HG03196 (cell line): Measurements from ENCODE around the gene SQSTM1.
"Not testable (repeated sequence)": the region's sequence is repeated elsewhere in the genome, so short reads cannot be mapped to it uniquely, and the experiment has no call there.

Experiments used
- ATAC-seq: cut with Tn5 transposase; IDR thresholded peaks from one replicate; pipeline ENCODE4 v1.9.1; 2021; ENCODE audit not compliant: unreplicated experiment

The SQSTM1 gene

DNA sequence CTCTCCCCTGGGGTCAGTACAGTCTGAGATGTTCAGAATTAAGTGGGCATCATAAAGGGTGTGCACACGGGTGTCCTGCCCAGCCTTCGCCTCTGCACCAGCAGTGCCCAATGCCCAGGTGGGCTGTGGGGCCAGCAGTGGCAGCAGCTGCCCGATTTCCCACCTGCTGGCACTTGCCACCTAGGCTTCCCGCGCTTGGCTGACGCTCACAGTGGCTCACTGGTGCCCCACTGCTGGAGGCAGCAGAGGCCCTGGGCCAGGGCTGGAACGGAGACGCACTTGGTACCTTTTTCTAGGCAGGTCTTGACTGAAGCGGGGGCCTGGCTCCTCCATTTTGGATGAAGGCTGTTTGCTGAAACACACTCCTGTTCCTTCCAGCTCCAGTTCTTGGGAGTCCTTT is 20.9 kb downstream of the SQSTM1 start:
- no peak for ATAC-seq

DNA sequence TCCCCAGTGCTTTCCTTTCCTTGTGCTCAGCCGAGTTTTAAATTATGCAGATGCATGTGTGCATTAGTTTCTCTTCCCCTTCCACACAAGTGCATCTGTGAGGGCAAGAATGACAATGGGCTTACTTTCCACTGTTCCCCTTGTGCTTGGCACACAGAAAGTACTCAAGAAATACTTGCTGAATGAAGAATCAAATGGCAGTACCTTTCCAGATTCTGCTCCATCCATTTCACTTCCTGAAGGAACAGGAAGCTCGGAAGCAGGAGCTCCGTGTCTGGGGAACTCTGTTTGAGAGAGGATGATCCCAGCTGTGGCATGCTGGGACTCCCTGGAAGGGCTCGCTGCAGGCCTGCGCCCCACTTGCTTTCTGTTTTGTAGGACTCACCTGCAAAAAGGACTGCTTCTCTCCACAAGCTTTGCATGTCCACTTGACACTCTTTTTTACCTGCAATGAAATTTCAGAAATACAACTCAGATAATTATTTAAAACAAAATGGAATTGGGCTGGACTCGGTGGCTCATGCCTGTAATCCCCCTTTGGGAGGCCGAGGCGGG is 32.4 kb downstream of the SQSTM1 start:
- ATAC-seq, result no peak

DNA sequence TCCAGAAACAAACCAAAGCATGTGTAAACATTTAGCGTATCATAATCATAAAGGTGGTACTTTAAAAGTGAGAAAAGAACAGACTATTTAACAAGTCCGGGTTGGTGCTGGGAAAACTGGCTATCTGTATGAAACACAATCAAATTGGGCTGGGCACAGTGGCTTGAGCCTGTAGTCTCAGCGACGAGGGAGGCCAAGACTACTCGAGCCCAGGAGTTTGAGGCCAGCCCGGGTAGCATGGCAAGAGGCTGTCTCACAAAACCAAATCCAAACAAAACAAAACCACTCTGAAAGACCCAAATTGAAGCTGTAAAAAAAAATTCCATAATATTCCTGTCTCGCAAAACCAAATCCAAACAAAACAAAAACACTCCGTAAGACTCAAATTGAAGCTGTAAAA is 33.7 kb downstream of the SQSTM1 start:
- ATAC-seq, result no peak

DNA sequence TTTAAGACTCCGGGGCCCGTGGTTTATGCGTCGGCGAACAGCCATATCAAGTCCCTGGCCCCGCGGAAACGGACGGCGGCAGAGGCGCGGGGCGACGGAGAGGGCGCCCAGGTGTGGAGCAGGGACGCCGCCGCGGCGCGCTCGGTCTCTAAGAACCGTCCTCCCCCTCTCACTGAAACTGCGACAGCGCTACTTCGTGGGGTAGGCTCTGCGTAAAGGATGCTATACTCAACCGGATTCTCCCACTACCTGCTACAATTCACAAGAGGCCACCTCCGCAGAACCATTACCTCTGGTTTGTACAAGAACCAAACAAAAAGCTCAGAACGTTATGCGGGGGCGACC is 37.5 kb downstream of the SQSTM1 start:
- peak; percentile 35 for ATAC-seq

DNA sequence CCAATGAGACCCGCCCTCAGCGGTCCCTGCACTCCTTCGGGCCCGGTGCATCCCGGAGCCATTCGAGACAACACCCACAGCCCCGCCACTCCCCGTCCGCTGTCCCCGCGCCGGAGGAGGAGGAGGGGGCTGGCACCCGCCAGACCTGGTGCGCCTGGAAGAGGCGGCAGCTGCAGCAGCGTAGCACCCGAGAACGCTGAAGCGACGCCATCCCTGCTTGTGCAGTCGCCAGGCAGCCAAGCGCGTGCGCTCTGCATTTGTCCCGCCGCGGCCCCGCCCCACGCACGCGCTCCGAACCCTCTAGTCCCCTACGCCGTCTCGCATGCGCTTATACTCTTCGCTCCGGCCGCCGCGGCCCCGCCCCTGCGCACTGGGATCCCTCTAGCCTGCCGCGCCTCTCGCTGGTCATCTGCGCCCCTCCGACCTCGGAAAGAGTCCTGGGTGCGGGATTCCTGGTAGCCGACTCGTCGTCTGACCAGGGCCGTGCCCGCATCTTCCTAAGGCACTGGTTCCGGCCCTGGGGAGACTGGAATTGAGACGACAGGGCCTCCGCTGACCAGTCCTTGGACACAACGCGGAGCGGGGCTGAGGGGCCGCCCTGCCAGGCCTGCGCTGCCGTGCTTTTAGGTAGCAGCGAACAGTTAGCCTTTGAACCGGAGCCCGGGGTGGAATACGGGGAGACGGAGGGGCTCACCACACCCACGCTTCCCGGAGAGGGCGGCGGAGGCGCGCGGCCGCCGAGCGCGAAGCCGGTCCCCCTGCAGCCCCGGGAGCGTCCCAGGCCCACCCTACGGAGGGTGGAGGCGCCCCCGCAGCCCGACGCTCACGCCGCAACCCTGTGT is 38.1 kb downstream of the SQSTM1 start, which contains the start of gene MRNIP:
Gene MRNIP, minus strand, starts transcription at position 232 of the 842 bp plus-strand sequence. Its CDS starts 21 bp downstream, at position 211.
- ATAC-seq, result peak; percentile 97

DNA sequence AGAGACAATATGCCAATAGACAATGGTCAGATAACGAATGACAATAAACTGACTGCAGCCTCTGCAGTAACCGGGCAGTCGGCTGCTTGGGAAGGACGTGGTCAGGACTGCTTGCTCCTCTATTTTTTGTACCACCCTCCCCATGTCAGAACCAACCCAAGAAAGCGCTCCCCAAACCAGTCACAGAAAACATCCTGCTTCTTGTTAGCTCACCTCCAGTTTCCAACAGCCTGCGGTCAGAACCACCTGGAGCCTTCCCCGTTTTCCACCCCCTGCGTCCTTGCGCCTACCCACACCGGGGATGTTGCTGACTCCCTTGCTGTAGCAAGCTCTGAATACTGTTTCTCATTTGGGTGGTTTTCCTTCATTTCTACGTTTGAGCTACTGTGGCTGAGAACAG is 39.6 kb downstream of the SQSTM1 start:
- no peak for ATAC-seq

DNA sequence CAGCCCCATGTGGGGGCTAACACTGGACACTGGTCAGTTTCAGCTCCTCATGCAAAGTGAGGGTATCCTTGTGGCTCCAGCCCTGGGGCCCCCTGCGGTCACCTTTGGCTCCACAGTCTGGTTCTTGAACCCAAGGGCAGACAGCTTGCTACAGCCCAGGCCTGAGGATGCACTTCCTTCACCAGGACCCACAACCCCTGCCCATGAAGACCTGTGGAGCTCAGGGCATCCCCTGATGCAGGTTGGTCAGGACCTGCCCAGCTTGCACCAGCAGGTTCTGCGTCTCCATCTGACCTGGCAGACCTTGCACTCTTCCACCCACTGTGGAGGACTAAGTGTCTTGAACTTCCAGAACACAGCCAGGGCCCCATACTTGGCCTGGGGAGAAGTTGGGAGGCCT is 41.6 kb downstream of the SQSTM1 start:
- ATAC-seq, result no peak

DNA sequence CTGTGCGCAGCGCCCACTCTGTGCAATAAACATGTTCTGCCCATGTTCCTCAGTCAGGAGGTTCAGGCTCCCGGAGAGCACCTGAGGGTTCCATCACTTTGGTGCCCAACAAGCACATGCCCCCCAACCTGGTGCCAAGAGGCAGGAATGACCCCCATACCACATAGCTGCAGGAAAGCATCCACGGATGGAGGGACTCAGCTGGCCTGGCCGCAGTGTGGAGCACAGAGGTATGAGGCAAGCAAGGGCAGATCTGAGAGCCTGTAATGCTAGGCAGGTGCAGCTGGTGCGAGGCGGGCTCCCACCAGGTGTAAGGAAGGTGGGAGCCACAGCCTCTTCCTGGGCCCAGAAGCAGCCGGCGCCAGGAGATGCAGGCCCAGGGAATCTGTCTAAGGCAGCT is 42.2 kb downstream of the SQSTM1 start:
- ATAC-seq, result no peak

DNA sequence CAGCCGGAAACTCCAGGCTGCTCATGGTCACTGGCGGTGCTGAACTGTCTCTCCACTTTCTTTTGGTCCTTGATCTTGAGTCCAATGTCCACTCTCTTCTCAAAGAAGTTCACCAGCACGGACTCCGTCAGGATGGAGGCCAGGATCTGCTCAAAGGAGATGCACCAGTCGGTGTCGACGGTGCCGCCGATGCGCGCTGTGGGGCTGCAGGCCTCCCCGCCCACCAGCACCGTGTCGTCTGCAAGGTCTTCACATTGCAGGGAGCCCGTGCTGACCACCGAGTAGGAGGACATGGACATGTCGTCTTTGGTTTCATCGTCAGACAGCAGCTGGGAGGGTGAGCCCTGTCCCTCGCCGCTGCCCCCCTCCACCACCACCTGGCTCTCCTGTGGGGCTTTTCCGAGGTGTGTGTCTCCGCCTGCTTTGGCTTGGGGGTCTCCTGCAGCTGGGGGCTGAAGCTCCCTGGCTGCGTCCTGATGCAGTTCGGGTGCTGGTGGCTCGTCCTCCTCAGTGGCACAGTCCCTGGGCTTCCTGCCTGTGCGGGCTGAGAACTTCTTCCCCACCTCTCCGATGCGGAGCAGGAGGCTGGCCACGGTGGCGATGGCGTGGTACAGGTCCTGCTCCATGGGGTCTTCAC is 42.9 kb downstream of the SQSTM1 start:
- no peak for ATAC-seq

DNA sequence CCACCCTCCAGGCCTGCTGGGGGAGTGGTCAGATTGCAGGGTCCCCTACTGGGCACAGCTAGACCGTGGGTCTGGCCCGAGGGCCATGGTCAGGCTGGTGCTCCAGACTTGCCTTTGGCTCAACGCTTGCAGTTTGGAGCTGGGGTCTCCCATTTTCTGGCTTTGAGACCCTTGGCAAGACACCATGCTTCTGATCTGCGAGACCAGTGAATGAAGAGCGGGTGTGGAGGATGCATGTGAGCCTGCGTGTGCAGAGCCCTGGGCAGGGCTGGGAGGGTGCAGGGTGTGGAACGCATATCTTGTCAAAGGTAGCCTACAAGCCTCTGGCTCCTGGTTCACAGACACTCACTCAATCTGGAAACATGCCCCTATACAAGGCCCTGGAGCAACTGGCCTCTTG is 44.0 kb downstream of the SQSTM1 start:
- ATAC-seq, result no peak

DNA sequence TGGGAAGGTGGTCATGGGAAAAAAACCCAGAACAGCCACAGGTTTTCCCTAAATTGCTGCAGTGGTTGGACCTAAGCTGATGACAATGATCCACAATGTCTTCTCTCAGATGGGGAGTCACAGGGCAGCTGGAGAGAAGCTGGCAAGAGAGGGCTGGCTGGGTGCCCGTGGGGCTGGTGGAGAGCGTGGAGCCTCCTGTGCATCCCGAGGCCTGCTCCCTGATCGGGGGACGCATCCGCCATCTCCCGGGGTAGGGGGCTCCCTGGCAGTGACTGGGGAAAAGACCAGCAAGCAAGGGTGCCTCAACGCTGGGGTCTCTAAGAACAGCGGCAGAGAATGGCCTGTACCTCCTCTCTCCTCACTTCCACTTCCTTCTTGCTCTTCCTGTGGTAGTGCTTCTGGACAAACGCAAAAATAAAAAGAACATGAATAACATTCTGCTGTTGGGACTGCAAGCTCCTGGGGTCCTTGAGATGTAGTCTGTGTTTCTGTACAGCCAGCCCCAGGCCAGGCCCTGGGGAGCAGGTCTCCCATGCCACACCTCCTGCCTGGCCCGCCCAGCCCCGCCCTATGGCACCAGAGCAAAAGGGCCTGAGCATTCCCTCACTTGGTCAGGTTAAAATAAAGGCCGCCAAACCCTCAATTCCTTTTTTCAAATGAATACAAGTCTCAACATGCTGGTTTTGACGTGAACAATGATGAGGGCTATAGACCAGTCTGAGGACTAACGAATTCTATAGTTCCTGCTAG is 45.0 kb downstream of the SQSTM1 start:
- ATAC-seq, result no peak

DNA sequence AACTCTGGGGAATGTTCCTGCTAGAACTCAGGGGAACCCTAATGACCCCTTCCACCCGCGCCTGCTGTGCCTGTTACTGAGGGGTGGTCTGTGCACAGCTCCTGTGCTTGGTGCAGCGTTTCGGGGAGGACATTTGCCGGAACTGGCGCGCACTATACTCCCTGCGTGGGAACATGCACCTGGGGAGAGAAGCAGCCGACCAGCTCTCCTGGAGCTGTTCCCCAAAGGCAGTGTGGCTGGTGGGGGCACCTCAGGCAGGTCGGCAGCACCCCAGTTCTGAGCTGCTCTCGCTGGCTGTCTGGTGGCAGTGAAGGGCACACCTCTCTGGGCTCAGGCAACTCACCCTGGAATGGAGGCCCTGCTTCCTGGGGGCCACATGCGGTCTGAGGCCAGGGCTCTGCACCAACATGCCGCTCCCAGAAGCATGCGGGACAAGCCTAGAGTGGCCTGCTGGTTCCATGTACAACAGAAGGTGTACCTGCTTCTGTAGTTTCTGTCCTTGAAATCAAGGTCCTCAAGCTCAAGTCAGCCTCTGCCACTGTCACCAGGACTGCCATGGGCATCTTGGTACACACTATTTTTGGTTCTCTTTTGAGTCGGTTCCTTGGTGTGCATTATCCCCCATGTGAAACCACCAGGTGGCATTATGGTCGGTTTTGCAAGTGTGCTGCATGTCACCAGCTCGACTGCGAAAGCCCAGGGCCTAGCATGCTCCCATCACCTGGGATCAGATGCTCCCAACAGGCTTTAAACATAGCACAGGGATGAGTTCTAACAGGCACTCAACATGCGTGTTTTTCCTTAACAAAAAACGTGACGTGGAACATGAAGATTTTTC is 45.8 kb downstream of the SQSTM1 start:
- no peak for ATAC-seq

DNA sequence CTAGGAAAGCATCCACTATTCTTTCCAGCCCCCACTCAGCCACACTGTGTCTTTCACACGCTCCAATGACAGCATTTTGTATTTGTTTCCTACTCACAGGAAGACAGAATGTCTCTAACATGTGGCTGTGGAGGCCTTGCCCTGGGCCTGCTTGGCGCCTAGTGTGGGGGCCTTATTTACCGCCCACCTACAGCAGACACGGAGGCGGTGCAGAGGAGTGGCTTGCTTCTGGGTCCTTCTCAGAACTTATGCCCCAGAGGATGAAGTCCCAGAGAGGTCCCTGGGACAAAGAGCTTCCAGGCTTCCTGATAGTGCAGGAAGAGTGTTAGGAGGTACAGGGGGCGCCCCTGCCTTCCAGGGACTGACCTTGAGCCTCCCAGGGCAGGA is 46.4 kb downstream of the SQSTM1 start:
- ATAC-seq, result no peak

DNA sequence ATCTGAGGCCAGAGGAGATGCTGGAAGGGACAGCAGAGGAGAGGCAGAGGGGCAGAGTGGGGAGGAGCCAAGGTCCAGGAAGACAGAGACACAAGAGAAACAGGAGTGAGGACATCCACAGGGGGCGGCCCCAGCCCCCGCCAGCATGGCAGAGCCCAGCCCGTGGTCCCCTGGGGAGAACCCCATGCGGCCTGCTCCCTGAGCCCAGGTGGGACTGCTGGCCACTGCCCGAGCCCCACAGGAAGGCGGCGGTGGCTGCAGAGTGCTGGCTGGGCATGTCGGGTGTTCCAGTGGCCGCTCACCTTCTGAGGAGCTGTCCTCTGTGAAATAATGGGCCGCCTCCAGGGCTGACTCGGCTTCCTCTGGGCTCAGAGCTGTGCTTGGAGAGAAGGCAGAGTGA is 46.8 kb downstream of the SQSTM1 start:
- no peak for ATAC-seq

DNA sequence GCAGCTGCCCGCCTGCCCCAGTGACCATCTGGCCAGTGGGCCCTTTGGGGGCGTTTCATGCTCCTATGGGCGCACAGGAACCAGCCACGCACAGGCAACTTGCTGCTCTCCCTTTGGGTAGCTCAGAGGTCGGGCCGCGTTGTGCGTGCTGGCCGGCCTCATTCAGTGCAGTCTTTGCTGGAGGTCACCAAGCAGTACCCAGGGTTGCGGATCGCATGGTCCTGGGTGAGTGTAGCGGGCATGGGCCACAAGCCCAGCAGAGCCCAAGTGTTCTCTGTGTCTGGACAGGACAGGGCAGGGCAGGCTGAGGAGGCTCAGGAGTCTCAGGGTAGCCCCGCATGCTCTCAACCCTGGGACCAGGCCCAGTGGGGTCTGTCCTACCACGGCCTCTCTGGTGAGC is 47.8 kb downstream of the SQSTM1 start:
- ATAC-seq, result no peak

DNA sequence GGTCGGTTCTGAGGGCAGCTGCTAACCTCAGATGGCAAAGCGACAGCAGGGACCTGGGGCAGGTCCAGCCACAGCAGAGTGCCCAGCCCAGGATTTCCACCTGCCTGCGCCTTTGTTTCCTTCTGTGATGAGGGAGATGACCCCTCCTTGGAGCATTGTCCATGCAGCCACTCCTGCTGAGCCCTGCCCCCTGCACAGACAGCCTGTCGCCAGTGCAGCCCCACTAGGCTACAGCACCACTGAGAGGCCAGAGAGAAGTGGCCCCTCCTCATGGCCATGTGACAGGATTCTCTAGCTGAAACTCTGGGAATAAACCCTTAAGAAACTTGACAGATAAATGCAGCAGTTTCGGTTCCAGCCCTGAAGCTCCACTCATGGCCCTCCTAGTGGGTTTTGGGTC is 48.4 kb downstream of the SQSTM1 start:
- ATAC-seq, result no peak

DNA sequence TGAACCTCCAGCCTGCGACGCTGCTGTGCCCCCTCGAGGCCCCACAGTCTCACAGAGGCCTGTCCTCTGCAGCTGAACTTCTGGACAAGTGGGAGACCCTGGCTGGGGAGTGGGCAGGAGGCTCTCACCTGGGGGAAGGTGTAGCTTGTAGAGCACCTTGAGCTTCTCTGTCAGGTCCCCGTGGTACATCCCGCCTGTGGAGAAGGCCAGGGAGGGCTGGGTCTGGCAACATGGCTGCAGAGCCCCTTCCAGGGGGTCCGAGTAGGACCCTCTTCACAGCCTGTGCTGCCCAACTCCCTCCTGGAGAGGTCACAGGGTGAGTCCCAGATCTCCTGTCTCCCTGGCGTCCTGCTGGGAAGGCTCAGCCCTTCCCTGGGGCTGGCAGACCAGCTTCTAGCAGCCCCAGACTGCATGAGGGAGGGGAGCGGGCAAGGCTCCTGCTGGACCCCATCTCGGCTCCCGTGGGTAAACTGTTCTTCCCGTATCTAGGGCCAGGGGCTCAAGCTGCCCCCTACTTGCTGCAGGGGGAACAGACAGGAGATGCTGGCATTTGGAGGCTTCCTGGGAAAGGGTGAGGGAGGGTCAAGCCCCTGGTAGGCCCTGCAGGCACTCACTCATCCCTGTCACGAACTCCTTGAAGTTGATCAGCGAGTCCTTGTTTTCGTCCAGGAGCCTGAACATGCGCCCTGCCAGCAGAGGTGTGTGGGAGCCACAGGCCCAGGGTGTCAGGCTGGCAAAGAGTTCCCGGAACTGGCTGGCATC is 49.1 kb downstream of the SQSTM1 start:
- ATAC-seq, result no peak

DNA sequence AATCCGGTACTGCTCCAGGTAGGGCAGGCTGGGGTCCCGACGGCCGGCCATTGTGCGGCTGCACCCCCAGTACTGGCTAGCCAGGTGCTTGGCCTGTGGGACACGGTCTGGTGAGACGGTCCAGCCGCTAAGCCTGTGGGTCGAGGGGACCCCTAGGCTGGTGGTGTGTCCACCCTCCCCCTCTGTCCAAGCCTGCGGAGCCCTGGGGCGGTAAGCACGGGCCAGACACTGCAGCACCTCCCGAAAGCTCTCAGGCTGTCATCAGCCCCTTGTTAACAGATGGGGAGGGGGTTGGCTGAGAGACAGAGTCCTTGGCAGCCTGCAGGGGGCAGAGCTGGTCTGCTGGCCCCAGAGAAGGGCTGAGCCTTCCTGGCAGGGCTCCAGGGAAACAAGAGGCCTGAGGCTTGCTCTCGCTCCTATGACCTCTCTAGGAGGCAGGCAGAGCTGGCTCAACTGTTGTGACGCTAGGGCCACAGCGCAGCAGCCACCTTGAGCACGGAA is 49.7 kb downstream of the SQSTM1 start:
- ATAC-seq, result no peak

DNA sequence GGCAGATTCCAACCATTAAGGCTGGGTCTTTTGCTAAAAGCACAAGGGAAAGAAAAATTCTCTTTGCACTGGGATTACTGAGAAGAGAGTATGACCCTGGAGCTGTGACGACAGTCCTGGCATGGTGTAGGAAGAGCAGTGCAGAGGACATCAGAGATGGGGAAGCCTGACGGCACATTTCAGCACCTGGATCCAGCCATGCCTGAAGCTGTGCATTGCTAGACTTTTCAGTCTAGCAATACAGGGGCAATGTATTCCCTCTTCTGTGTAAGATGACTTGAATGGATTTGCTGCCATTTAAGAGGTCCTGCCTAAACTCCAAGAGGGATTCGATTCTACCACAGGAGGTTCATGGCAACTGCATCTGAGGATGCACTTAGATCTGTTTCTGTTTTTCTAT is 50.2 kb downstream of the SQSTM1 start:
- ATAC-seq, result no peak

DNA sequence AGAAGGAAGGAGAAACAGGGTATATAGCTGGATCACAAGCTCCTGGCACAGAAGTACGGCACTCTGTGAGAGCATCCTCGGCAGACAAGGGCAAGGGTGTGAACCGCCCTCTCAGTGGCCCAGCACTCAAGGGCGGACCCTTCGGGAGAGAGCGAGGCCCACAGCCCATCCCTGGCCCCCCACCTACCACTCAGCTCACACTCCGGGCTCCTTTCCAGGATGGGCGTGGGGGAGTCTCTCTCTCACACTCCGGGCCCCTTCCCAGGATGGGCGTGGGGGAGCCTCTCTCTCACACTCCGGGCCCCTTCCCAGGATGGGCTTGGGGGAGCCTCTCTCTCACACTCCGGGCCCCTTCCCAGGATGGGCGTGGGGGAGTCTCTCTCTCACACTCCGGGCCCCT is 50.8 kb downstream of the SQSTM1 start:
- not testable (repeated sequence) for ATAC-seq
